Kidney glomerular epithelial cell (primary cell): Measurements from ENCODE around the gene SEMA4D.
"Not testable (repeated sequence)": the region's sequence is repeated elsewhere in the genome, so short reads cannot be mapped to it uniquely, and the experiment has no call there.

ENCODE experiments used
- DNase-seq: peaks from one replicate; lab custom pipeline; 2025; lab: John Stamatoyannopoulos, UW

The SEMA4D gene

GRCh38 chr9:89352451-89352850 lies 145.5 kb downstream of the SEMA4D start:
- DNase-seq, result no peak

- DNase-seq, result no peak
Observed at GRCh38 chr9:89351584-89352300, 146.2 kb downstream of the SEMA4D start.

DNA sequence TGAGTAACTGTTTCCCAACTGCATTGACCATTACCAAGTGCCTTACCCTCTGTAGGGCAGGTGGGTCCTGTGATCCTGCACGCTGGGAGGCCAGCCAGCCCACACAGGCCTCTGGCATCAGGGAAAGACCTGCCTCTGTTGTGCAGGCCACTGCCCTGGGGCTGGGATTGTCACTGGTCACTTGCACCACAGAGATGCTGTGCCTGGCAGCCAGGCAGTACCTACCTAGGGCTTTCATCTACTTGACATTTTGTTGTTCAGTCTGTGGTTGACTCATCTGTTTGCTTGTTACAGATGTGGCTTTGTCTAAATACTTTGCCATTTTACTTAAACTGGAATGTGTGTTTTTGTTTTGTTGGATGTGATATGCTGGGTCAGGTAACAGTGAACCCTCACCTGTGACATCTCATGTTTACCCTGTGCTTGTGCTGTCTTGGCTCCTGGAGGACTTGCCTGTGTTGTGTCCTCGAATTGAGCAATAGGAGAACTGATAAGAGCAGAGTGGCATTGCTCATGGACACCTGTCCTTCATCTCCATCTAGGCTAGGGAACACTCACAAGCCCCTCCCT lies 146.8 kb downstream of the SEMA4D start:
- DNase-seq, result no peak

DNA sequence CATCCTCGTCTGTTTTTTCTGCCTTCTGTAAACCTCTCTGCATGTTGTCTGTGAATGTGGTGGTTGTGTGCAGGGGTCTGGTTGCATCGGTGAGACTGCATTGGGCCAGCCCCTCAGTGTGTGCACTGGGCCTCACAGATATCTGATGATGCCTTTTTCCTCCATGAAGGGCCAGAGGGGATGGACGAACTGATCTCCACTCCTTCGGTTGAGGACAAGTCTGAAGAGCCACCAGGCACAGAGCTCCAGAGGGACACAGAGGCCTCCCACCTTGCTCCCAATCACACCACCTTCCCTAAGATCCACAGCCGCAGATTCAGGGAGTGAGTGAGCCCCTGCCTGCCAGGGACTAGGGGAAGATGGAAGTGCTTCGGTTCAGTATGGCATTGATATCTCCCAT lies 148.3 kb downstream of the SEMA4D start:
- DNase-seq, result no peak

- DNase-seq, result no peak
Observed at GRCh38 chr9:89347651-89348050, 150.3 kb downstream of the SEMA4D start.

GRCh38 chr9:89346696-89347095 lies 151.2 kb downstream of the SEMA4D start:
- no peak for DNase-seq

GRCh38 chr9:89345476-89345875 lies 152.4 kb downstream of the SEMA4D start:
- DNase-seq, result no peak

- not testable (repeated sequence) for DNase-seq
Observed at GRCh38 chr9:89343812-89344211, 154.1 kb downstream of the SEMA4D start.

- no peak for DNase-seq
Observed at GRCh38 chr9:89342948-89343347, 155.0 kb downstream of the SEMA4D start.

GRCh38 chr9:89342213-89342612 lies 155.7 kb downstream of the SEMA4D start:
- no peak for DNase-seq

DNA sequence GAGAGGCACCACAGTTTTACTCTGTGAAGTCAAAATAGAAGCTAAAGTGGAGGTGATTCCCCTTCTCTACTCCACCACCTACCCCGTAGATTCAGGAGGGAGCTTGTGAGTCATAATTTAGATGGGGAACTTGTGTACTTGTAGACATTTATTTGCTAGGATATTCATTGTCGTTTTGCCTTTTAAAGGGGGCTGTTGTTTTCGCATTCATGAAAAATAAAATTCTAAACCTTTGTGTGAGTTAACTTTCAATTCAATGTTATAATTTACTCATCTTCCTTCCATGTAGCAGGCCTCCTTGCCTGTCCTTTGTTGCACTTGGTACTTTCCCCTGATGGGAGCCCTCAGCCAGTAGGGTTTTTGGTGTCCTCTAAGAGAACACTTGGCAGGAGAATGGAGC lies 157.6 kb downstream of the SEMA4D start:
- DNase-seq, result no peak

- DNase-seq, result no peak
Observed at GRCh38 chr9:89339807-89340206, 158.1 kb downstream of the SEMA4D start.

- DNase-seq, result no peak
Observed at GRCh38 chr9:89330513-89330912, 167.4 kb downstream of the SEMA4D start.

GRCh38 chr9:89329917-89330316 lies 168.0 kb downstream of the SEMA4D start:
- DNase-seq, result no peak

- DNase-seq, result no peak
Observed at GRCh38 chr9:89328064-89328463, 169.8 kb downstream of the SEMA4D start.

GRCh38 chr9:89325733-89326132 lies 172.2 kb downstream of the SEMA4D start:
- no peak for DNase-seq

DNA sequence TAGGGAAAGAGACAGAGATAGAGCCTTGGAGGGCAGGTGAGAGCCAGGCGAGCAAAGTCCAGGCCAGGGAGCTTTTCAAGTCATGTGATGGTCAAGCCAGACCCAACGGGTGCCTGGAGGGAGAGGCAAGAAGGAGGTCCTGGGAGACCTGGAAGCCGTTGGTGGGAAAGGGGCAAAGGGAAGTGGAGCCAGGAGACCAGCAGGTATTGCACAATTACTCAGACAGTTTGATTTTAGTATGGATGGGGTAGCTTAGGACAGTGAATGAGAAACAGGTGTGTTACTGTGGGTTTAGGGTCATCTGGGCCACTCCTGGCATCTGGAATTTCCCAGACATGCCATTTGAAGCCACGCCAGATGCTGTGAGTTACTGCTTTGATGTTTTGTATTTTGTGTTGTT lies 174.5 kb downstream of the SEMA4D start:
- DNase-seq, result no peak

DNA sequence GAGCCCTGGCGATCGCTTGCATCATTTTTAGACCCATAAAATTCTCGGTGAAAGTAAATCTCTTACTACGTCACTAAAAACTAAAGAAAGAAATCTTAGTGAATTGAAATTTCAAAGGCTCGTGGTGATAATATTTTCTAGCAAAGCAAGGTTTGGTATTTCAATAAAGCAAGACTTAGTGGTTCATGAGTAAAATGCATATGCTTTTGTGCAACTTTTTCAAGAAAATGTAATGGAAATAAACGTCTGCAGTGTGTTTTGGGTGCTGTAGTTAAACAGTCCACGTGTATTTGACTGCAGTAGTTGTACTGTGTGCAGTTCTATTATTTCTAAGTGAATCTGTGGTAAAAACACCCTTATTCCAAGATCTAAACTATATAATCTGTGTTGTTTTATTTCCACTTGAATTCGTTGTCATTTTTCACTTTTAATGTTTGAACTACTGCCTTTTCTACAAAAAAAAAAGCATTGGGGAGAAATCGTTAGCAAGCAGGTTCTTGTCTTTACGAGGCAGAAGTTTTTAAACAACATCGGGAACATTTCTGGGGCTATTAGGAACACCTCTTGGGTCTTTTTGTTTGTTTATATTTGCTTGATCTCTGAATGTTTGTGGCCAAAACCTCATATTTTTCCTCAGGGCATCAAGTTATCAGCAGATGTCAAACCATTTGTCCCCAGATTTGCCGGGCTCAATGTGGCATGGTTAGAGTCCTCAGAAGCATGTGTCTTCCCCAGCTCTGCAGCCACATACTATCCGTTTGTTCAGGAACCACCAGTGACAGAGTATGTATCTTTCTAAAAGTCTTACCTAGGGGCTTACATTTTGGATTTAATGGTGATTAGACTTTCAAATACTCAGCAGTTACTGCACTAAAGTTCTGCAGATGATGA lies 178.7 kb downstream of the SEMA4D start:
- DNase-seq, result peak; percentile 82

- DNase-seq, result peak; percentile 93
Observed at GRCh38 chr9:89318123-89319014, 179.5 kb downstream of the SEMA4D start, which contains the start of gene SECISBP2. Gene SECISBP2, plus strand, starts transcription at chr9:89318500. Its CDS starts 77 bp downstream, at chr9:89318577.

GRCh38 chr9:89317282-89317681 lies 180.6 kb downstream of the SEMA4D start:
- DNase-seq, result no peak

DNA sequence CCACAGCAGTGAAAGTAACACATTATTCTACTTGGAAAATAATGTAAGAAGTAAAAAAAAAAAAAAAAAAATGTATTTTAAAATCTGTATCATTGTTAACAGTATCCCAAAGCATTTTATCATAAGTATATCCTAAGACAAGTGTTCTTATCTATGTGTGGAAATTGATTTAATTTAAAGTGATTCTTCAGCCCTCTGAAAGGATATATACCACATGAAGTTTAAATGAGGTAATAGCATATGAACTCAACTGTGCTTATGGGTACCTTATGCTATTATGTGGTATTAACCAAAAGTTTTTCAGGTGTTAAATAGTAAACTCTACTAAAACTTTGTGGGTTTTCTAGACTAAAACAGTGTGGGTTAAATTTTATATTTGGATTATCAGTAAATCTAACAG lies 182.4 kb downstream of the SEMA4D start:
- no peak for DNase-seq

- DNase-seq, result no peak
Observed at GRCh38 chr9:89314955-89315354, 183.0 kb downstream of the SEMA4D start.
